ENCODE results near the gene TNS3.
"Not testable (repeated sequence)": the region's sequence is repeated elsewhere in the genome, so short reads cannot be mapped to it uniquely, and the experiment has no call there.

The TNS3 gene

GRCh38 chr7:47581804-47582763, at the start of gene TNS3:
Gene TNS3, minus strand, starts transcription at chr7:47582111. Its CDS starts 142,475 bp downstream, at chr7:47439636.
- peak within 1 kb of the TSS; percentile 16 to 97 (median 86) for H3K27ac ChIP-seq

DNA sequence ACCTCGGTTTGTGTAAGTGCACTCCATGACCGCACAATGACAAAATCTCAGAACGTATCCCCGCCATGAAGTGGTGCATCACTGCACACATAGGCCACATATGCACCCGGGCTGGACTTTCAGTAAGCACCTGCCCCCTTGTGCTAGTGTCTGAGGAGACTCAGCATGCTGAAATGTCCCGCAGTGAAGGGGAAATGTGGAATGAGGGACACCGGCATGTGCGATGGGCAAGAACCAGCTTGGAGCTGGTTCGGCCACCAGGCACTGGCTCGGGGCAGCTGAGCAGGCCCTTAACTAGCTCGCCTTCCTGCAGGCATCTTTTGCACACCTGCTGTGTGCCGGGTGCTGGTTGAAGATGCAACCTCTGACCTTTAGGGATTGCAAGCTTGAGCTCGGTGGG, 49.8 kb upstream of the TNS3 start:
- no peak overlapping the region for H3K27ac ChIP-seq
- no peak overlapping the region for H3K4me3 ChIP-seq

More at GRCh38 chr7:47581804-47582763, at the start of gene TNS3:
- peak within 1 kb of the TSS; percentile 49 to 72 (median 52) for H3K4me3 ChIP-seq

DNA sequence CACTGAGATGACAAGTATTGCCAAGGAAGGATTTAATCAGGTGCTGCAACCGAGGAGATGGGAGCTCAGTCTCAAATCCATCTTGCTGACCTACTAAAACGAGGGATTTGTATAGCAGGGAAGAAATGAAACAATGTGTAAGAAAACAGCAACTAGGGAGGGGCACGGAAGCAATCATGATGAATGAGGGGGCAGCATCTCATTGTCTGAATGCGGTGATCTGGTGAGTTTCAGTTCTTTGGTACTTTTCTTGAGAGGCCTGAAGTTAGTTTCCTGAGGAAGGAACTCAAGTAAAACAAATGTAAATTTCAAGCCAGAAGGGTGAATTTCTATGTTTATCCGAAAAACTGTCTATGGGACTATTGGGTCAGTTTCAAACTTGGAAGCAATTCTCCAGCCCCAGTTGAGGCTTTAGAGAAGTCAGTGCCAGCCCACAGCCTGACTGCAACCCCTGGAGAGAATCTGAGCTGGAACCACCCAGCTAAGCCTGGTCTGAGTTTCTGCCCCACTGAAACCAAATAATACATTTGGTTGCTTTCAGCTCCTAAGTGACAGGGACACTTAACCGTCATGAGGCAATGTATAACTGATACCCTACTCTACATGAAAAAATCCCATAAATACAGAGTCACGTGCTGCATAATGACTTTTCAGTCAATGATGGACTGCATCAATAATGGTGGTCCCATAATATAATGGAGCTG, 45.8 kb upstream of the TNS3 start:
- Histone ChIP-seq H3K4me3 (no peak overlapping the region), H3K27ac (no peak overlapping the region)

DNA sequence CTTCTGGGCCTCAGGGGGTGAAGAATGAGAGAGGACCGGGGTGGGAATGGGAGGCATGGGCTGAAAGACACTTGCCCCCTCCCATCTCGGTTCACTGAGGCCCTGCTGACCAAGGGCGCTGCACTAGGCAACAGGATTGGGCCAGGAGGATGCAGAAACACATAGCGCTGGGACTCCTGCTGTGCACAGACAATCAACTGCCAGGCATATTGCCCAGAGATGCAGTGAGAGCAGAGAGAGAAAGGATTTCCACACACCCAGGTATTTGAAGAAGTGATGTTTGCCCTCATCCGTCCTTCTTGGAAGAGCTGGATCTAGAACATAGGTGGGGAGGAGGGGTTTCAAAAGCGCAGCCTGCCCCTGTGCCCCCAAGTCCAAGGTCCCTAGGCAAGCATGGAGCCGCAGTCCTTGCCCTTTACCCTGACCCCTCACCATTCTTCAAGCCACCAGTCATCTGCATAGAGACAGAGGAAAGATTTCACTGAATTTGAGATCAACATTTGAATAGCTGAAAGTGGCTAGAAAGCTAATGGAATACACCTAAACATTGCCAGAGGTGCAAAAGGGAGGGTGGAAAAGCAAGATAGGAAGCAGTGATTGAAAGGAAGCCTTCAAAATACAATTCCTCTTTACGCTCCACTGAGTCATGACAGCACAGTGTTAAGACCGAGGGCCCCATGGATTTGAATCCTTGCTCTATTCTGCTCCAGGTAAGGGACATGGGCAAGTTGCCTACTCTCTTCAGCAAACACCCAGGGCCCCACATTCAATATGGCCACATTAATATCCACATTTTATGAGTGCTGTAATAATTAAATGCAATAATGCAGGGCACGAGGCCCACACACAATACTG, 44.2 kb upstream of the TNS3 start:
- Histone ChIP-seq H3K27ac (no peak overlapping the region), H3K4me3 (no peak overlapping the region)

DNA sequence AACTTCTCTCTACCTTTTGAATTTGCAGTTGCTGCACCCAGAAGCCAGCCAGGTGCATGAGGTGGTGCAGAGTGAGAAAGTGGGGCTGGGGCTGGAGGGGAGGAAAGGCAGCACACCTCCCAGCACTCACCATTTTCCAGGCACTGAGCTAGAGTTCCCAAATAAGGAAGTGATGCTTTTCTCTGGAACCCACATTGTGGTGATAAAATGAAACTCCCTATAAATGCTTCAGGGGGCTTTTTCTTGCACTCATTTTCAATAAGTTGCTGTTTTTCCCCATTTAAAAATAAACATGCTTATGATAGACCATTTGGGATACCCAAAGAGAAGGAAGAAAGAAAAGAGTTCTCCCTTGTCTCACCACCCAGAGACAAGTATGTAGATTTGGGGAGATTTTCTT, 42.8 kb upstream of the TNS3 start:
- no peak overlapping the region for H3K4me3 ChIP-seq
- H3K27ac ChIP-seq: no peak overlapping the region

DNA sequence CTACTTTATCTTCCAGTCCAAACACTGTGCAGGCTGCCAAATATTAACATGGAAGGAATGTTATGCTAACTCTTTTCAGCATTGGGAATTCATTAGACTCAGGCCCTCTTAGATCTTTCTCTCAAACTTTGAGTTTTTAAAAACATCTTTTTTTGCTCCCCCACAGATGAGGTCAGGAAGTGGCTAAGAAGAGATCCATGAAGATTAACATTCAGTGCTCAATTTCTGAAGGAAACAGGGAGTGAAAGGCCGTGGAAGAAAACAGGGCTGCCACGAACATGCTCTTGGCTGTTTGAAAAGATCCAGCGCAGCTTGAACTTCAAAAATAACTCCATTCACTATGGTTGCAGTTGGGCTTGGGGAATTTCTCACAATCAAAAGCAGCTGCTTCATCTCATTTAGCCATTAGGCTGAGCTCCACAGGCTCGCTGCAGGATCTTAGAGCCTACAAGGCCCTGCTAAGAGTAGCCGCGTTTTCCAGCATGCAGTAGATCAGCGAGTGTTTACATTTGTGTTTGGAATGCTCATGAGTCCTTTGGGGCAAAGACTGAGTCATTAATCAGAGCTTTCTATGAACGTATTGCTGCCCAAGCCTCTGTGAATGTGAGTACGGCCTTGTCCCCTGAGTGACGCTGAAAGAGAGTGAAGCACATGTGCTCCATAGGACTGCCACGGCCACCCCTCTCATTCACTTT, 41.2 kb upstream of the TNS3 start:
- peak overlapping the region in 15 of 21 experiments; percentile 12 to 75 (median 51) for H3K27ac ChIP-seq

GRCh38 chr7:47622586-47622945, 40.7 kb upstream of the TNS3 start:
- Histone ChIP-seq H3K4me3 (no peak overlapping the region), H3K27ac (peak overlapping the region in 17 of 21 experiments; percentile 12 to 75 (median 47))

More for the DNA sequence above, 41.2 kb upstream of the TNS3 start:
- H3K4me3 ChIP-seq: no peak overlapping the region

- peak overlapping the region in 16 of 21 experiments; percentile 4 to 75 (median 49) for H3K27ac ChIP-seq
- no peak overlapping the region for H3K4me3 ChIP-seq
Measured at GRCh38 chr7:47621979-47622561, 40.2 kb upstream of the TNS3 start.

DNA sequence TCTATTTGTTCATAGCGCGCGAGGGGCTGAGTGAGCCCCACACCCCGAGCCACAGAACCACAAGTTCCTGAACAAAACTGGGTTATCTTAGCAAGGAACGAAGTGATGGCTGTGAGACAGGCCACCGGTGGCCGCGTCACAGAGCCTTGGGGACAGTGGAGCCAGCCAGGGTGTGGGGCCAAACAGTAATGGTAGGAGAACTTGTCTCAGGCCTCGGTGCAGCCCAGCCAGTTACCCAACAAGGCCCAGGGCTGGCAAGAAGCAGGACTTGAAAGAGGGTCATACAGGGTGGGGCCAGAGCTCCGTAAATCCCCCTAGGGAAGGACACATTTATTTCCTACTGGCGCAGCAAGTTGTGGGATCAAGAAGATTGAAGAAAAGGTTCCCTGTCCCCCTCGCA, 39.4 kb upstream of the TNS3 start:
- Histone ChIP-seq H3K4me3 (no peak overlapping the region), H3K27ac (peak overlapping the region in 8 of 21 experiments; percentile 2 to 75 (median 55))

DNA sequence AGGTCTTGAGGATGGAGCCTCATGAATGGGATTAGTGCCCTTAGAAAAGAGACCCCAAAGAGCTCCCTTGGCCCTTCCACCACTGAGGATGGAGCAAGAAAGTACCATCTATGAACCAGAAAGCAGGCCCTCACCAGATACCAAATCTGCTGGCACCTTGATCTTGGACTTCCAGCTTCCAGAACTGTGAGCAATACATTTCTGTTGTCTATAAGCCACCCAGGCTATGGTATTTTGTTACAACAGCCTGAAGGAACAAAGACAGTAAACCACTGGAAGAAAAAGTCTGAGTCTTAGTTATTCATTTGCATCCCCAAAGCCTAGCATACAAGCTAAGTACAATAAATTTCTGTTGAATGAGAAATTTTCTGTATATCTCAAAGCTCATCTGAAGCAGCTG, 37.9 kb upstream of the TNS3 start:
- Histone ChIP-seq H3K27ac (no peak overlapping the region), H3K4me3 (no peak overlapping the region)

DNA sequence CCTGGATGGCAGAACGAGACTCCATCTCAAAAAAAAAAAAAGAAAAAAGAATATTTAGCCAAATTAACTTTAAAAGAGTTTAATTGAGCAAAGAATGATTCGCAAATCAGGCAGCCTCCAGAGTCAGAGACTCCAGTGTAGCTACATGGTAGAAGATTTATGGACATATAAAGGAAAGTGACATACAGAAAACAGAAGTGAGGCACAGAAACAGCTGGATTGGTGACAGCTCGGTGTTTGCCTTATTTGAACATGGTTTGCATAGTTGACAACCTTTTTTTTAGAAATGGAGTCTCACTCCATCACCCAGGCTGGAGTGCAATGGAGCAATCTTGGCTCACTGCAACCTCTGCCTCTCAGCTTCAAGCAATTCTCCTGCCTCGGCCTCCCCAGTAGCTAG, 35.2 kb upstream of the TNS3 start:
- no peak overlapping the region for H3K27ac ChIP-seq
- no peak overlapping the region for H3K4me3 ChIP-seq

DNA sequence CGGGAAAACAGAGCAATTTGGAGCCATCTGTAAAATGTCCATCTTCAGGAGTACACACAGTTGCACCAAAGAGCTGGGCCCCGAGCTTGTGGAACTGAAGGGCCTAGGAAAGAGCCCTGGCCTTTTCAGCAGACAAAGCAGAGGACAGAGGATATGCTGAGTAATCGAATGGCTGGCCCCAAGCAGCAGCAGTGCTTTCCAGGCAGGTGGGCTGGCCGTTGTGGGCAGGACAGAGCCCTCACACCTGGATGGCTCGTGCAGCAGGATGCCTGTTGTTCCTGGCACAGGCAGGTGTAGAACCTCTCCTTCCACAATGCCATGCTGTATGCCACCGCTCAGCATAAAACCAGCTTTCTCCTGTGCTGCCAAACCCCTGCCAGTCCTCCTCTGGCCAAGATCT, 32.5 kb upstream of the TNS3 start:
- Histone ChIP-seq H3K27ac (no peak overlapping the region), H3K4me3 (no peak overlapping the region)

DNA sequence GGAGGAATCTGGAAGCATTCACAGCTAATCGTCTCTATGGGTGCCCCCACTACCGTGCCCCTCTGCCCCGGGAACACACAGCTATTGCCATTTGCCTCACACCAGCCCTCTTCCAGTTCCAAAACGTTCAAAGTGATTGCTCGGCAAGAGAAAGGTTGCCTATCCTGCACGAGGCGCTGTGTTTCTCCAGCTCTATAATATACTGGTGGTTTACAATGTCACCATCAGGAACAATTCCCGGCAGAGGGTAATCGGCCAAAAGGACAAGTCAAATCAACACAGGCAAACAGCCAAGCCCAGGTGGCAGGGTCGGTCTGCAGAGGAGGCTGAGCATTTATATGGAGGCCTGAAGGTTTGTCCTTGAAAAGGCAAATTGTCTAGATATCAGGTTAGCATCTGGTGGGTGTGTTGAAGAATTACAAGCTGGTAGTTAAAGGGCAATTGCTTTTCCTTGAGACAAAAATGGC, 29.2 kb upstream of the TNS3 start:
- H3K27ac ChIP-seq: peak overlapping the region in 6 of 21 experiments; percentile 9 to 87 (median 44)
- H3K4me3 ChIP-seq: no peak overlapping the region

- no peak overlapping the region for H3K4me3 ChIP-seq
- peak overlapping the region in 11 of 21 experiments; percentile 8 to 87 (median 31) for H3K27ac ChIP-seq
Measured at GRCh38 chr7:47610506-47611044, 28.7 kb upstream of the TNS3 start.

GRCh38 chr7:47609803-47610452, 28.0 kb upstream of the TNS3 start:
- Histone ChIP-seq H3K27ac (peak overlapping the region in 13 of 21 experiments; percentile 8 to 87 (median 31)), H3K4me3 (no peak overlapping the region)

- not testable (repeated sequence) for H3K27ac ChIP-seq, H3K4me3 ChIP-seq
Measured at GRCh38 chr7:47606593-47607046, 24.7 kb upstream of the TNS3 start.

DNA sequence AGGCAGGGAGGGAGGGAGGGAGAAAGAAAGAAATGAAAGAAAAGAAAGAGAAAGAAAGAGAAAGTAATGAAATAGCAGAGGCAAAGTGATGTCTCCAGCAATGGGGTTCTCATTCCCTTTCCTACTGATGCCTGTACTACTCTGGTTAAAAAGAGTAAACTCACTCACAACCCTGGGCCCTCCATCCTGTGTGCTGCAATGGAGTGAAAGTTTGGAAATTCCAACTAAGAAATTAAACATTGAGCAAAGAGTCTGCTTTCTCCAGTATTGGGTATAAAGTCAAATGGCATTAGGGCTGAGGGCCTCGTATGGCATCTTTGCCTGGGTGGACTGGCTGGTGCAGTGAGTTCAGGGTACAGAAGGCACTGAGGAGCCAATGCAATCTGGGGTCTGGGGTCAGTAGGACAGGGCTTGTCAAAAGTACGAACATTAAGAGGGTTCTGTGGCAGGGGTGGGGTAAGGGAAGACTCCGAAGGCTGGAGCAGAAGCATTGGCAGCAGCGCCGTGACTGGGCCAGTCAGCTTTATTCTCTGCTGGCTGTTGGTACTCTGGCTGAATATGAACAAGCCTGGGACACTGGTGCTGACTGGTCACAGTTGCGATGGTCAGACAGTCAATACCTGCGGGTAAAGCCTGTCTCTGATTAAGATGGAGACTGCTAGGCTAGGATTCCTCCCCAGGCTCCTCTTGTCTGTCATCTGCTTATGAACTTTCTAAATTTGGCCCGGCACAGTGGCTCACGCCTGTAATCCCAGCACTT, 24.1 kb upstream of the TNS3 start:
- H3K4me3 ChIP-seq: no peak overlapping the region
- peak overlapping the region in 3 of 21 experiments; percentile 1 to 37 (median 31) for H3K27ac ChIP-seq

All from skin epidermis (tissue), 12 donors.